Measurements from ENCODE around the gene SCFD2.

The SCFD2 gene

GRCh38 chr4:52843351-52843750 lies 522.5 kb downstream of the SCFD2 start:
- no peak overlapping the region for H3K4me3 ChIP-seq (ENCODE audit: low read length)
- no peak for TF ChIP-seq CTCF (conservative IDR thresholded peaks at IDR 0.05; ENCODE audit: low read depth, low read length)
- no peak for DNase-seq (ENCODE audit: low read depth)

GRCh38 chr4:52842792-52843191 lies 523.1 kb downstream of the SCFD2 start:
- no peak for TF ChIP-seq CTCF (conservative IDR thresholded peaks at IDR 0.05; ENCODE audit: low read depth, low read length)
- no peak for DNase-seq (ENCODE audit: low read depth)

DNA sequence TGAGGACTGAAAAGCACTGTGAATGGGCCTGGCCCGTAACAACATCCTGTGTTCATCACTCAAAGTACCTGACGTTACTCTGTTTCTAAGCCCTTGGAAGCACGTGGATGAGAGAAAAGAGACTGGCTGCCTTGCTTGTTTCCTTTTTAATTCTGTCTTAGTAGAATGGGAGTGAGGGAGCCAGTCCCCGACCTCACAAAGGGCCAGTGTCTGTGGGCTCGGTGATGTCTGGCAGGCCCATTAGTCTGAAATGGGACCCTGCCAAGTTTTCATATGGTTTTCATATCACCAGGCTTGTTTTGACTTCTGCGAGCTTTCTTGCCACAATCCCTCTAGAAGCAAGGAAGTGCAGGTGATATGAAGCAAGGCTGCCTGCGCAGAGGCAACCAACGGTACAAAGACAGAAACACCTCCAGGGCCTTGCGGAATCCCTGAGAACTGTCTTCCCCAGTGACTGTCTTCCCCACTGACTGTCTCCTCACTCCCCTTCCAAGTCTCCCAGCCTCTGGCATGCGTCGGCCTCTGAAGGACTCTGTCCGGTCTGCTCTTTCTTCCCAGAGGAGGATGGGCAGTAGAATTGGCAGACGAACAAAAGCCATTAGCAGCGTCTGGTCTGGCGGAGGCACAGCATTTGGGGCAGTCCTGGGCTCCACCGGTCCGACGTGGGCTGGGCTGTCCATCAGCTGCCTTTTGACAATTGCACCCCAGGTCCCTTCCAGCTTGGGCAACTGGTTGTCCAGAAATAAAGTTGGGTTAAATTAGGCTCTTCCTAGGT lies 524.0 kb downstream of the SCFD2 start:
- TF ChIP-seq CTCF (conservative IDR thresholded peaks at IDR 0.05; ENCODE audit: low read depth, low read length) = no peak
- no peak overlapping the region for H3K4me3 ChIP-seq (ENCODE audit: low read length)
- DNase-seq (ENCODE audit: low read depth) = peak; percentile 66

More at GRCh38 chr4:52842792-52843191, 523.1 kb downstream of the SCFD2 start:
- no peak overlapping the region for H3K4me3 ChIP-seq (ENCODE audit: low read length)

- no peak for TF ChIP-seq CTCF (conservative IDR thresholded peaks at IDR 0.05; ENCODE audit: low read depth, low read length)
- H3K4me3 ChIP-seq (ENCODE audit: low read length) = no peak overlapping the region
- DNase-seq (ENCODE audit: low read depth) = no peak
These were observed 525.1 kb downstream of the SCFD2 start for GRCh38 chr4:52840531-52841370.

DNA sequence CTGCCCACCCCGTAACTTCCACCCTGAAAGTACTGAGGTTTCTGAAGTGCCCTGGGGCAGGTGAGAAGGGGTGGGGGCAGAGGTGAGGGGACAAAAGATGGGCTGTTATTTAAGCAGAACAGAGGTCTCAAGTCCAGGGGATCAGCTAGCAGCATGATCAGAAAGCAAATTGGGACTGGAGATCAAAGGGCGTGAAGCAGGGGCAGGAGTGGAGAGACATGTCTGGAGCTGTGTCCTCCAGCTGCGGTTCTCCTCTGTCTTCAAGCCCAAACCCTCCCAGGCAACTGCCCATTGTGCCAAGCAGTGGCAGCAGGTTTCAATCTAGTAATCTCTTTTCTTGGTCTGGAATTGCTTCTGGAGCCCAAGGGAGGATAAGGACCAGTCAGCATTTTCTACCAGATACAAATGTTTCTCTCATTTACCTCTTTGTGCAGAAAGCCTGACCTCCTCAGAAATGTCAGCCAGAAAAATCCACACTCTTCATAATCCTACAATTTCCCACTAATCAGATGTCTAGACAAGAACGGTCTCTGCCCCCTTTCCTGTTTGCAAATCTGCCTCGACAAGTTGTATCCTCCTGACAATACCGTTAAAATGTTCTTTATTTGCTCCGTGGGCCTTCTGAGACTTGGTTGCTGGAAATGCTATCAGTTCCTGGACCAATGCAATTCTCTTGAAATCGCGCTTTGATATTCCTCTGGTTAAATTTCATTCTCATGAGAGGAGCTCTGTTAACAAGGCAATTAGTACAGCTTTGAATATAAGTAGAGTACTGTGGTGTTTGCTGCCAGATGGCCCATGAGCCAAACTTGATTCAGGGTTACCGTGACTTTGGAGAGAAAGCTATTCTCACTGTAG lies 526.9 kb downstream of the SCFD2 start:
- H3K4me3 ChIP-seq (ENCODE audit: low read length) = no peak overlapping the region
- DNase-seq (ENCODE audit: low read depth) = peak; percentile 62
- no peak for TF ChIP-seq CTCF (conservative IDR thresholded peaks at IDR 0.05; ENCODE audit: low read depth, low read length)

DNA sequence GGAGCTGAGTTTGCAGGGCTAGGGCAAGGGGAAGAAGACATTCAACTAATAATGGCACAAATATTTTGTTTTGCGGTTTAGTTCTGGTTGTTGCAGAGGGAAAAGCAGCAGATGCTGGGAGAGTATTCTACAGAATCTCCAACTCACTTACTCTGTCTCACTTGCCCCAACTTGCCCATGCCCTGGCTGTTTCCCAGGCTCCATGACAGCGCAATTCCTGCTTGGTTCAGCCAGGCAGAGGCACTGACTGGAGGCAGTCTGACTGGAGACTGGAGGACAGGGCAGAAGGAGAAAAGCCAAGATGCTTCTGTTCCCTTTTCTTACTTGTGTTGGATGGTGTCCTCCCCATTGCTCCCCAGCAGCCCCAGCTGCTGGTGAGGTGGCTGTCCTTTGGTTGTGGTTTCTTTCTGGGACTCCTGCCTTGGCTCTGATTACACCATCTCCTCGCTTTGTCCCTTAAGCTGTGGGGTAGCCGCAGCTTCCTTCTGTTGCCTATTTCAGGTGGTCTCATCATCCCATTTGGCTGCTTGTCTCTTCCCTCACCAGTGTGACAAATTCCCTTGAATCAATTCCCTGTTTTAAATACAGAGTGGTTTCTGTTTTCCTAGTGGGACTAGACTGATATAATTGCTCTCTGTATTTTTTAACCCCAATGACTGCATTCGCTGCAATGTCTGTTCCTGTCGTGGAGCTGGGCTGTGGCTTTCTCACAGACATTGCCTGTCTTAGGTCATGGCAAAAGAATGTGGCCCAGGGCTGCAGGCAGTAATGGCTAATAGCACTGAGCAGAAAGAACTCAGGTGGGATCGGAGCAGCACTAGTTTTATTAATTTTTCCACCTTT lies 527.9 kb downstream of the SCFD2 start:
- no peak overlapping the region for H3K4me3 ChIP-seq (ENCODE audit: low read length)
- TF ChIP-seq CTCF (conservative IDR thresholded peaks at IDR 0.05; ENCODE audit: low read depth, low read length) = no peak
- peak; percentile 65 for DNase-seq (ENCODE audit: low read depth)

Measured in retinal pigment epithelial cell (primary cell).